22Rv1 (cell line): ENCODE measurements around the gene PRR36.

Experiments used
- H3K27ac ChIP-seq: fragments of 450-650 bp; 2 replicates; pipeline ENCODE4 v1.5.1; 2017
- CTCF ChIP-seq: fragments of 450-650 bp; IDR thresholded peaks from 2 replicates; pipeline ENCODE4 v1.5.1; 2017; ENCODE audit warnings: mild to moderate bottlenecking
- ZFX ChIP-seq: fragments of 450-650 bp; IDR thresholded peaks from 2 replicates; pipeline ENCODE4 v1.6.1; 2017; ENCODE audit warnings: antibody characterized with exemption, borderline replicate concordance

PRR36 gene

GRCh38 chr19:7915250-7916102, 41.3 kb upstream of the PRR36 start:
- peak overlapping the region; percentile 97 for H3K27ac ChIP-seq

GRCh38 chr19:7914598-7915045, 40.4 kb upstream of the PRR36 start, which contains the start of gene TGFBR3L:
Gene TGFBR3L, plus strand, starts transcription at chr19:7914830.
- TF ChIP-seq CTCF (no peak), ZFX (no peak)
- peak within 1 kb of the TSS; percentile 97 for H3K27ac ChIP-seq

More at GRCh38 chr19:7915250-7916102, 41.3 kb upstream of the PRR36 start:
- TF ChIP-seq ZFX: no peak
- no peak for TF ChIP-seq CTCF

- H3K27ac ChIP-seq: peak overlapping the region; percentile 97
- TF ChIP-seq CTCF (no peak), ZFX (no peak)
These were observed 39.9 kb upstream of the PRR36 start for GRCh38 chr19:7914099-7914498.

GRCh38 chr19:7913652-7914051, 39.5 kb upstream of the PRR36 start:
- TF ChIP-seq CTCF (no peak), ZFX (no peak)
- H3K27ac ChIP-seq: peak overlapping the region; percentile 97

- H3K27ac ChIP-seq: peak overlapping the region; percentile 97; the same call in 1 of the 2 replicates
- TF ChIP-seq ZFX (no peak), CTCF (no peak)
These were observed 38.7 kb upstream of the PRR36 start for GRCh38 chr19:7912697-7913564.

GRCh38 chr19:7912144-7912696, 38.0 kb upstream of the PRR36 start:
- H3K27ac ChIP-seq: no peak overlapping the region
- TF ChIP-seq CTCF (no peak), ZFX (no peak)
